Inflammatory macrophage treated with lipopolysaccharide for 1 hour (primary cell): ENCODE measurements around the gene PRMT7.
"Not testable (repeated sequence)": the region's sequence is repeated elsewhere in the genome, so short reads cannot be mapped to it uniquely, and the experiment has no call there.

Source experiments
- DNase-seq, 2 donors: peaks; one replicate each; pipeline ENCODE4 v3.0.0-alpha.2; 2020 to 2022

Gene PRMT7

DNA sequence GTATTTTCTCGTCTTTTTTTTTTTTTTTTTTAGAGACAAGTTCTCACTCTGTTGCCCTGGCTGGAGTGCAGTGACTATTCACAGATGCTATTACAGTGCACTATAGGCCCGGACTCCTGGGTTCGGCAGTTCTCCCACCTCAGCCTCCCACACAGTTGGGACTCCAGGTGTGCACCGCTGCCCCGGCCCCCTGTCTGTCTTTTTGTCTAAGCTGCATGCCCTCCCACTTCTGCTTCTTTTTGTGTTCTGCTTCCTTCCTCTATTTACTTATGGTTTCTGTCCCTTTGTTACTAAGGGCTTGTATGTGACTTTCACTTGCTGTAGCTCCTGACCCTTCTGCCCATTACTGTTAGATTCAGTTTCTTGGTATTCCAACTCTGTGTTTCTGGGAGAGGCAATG is 26.0 kb upstream of the PRMT7 start:
- DNase-seq = peak; percentile 31 to 42

DNA sequence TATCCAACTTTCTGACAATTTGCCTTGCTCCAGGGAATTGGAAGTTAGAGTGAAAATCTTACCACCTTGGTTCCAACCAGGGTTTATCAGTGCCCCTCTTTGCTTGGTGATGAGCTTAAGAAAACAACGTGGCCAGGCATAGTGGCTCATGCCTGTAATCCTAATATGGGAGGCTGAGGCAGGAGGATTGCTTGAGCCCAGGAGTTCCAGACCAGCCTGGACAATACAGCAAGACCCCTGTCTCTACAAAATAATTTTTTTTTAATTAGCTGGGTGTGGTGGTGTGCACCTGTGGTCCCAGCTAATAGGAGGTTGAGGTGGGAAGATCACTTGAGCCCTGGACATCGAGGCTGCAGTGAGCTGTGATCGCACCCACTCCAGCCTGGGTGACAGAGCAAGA is 25.1 kb upstream of the PRMT7 start:
- no peak for DNase-seq

DNA sequence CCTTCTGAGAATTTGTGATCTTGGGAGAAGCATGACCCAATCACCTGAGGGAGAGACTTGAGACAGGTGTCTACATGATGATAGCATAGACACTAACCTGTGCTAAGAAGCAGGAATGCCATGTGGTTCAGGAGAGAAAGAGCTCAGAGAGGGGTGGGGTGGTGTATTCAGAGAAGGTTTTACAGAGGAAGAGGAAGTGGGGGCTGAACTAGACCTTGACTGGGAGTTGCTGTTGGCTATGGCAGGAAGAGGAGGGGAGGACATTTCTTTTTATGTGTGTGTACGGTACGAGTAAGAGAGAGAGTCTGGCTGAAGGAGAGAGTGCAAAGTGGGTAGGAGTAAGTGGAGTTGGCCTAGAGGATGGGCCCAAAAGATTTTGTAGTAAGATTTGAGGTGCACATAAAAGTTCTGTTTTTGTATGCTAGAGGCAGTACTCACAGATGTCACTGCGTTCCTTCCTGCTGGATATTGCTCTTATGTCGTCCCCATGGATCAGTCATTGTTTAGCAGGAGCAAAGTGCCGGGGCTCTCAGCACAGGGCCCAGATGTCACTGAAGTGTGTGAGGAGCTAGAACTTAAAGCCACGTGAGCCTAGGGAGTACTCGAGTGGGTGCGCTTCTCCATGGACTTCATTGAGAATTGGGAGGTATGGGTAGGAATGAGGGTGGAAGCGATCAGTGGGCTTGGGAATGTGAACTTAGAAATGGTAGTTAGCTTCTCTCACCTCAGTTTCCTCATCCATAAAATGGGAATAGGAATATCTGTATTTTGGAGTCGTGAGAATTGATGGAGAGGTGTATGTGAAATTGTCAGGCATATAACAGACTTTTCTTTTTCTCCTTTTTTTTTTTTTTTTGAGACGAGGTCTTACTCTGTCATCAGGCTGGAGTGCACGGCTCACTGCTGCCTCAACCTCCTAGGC is 24.4 kb upstream of the PRMT7 start:
- peak; percentile 23 to 40 for DNase-seq

DNA sequence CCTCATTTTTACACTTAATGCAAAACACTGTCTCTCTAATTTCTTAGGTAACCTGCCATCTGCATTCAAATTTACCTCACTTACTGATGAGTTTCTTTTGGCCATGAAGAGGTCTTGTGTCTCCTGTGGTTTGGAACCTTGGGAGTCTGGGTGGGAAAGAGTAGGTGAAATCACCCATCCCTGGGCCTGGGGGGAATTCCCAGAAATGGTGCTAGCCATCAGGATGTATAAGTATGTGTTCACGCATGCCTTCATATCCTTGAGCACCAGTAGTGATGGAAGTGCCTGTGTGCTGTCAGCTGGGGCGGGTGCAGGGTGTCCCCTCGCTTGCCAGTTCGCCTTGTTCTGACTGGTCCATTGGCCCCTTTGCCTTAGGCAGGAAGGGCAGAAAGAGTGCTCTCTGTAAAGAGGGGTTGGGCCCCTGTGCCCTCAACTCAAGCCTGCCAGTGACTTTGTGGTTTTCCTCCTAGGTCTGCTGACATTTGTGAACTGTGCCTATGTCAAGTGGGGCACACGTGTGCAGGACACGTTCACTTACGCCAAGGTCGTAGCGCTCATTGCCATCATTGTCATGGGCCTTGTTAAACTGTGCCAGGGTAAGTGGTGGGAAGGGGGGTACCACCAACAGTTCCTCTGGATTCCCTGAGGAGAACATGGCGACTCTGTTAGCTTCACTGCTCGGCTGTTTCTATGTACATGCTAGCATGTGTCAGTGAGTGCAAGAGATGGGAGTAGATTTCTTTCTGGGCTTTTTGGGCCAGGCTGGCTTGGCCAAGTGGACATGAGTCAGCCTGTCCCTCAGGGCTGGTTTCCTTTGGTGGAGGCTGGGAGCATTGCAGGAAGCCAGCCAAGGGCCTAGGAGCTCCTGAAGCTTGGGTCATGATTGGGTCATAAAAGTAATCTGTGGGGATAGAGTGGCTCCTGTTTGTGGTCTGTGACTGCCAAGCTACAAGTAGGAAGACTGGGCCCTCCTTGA is 23.3 kb upstream of the PRMT7 start:
- DNase-seq = peak; percentile 29 to 52

DNA sequence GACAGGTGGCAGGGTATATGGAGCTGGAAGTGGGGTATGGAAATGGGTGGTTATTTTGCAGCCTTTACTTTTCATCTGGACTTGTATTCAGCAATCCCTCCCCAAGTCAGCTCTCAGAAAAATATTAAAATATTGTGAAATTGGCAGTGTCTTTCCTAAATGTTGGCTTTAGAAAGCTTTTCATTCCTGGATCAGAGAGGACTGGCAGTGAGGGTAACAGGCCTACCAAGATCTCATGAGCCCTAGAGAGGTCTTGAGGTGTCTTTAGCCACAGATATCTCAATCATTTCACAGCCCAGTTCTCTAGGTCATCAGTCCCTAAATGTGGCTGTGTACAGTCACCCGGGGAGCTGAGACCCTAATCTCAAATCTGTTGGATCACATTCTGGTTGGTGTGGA is 22.6 kb upstream of the PRMT7 start:
- DNase-seq = no peak

DNA sequence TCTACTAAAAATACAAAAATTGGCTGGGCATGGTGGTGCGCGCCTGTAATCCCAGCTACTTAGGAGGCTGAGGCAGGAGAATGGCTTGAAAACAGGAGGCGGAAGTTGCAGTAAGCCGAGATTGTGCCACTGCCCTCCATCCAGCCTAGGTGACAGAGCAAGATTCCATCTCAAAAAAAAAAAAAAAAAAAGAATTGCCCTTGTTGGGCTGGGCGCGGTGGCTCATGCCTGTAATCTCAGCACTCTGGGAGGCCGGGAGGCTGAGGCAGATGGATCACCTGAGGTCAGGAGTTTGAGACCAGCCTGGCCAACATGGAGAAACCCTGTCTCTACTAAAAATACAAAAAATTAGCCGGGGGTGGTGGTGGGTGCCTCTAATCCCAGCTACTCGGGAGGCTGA is 22.0 kb upstream of the PRMT7 start:
- DNase-seq = not testable (repeated sequence)

DNA sequence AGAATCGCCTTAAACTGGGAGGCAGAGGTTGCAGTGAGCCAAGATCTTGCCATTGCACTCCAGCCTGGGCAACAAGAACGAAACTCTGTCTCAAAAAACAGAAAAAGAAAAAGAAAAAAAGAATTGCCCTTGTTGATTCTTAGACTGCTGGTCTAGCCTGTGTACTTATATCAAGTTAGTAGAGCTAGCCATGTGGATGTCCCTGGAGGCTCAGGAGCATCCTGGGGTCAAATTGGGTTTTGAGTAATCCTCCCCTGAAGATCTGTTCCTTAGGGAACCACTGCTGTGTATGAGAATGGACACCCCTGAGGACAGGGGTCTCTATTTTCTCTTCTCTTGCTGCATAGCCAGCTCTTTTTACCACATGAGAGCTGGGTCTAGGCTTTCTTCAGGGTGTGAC is 21.6 kb upstream of the PRMT7 start:
- no peak for DNase-seq

DNA sequence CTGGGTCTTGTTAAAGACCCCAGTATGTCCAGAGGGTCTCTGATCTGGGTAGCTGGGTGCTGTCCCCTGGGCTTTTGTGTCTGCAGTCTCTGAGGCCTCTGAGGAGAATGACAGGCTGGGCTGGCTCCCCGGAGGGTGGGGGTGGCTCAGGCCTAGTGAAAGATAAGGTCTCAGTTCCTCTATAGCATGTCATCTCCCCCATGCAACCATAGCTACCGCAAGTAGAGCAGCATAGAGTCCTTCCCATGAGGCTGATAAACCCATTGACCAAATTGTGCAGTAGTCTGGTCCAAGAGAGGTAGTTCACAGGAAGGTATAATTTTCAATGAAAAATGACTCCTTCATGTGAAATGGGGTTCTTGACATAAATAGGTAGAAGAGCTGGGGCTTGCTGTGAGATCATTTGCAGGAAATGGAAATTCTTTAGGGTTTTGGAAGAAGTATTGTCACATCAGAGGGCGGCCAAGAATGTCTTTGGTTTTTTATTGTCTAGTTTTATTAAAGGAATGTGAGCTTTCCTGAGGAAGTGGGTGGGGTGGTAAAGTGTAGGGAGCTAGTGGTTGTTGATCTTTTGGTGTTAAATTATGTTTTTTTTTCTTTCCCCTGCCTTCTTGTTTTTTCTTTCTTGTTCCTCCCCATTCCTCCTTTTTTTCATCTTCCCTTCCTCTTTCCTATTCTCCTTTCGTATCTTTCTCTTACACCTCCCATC is 21.0 kb upstream of the PRMT7 start:
- peak in 1 of 2 donors; percentile 37 for DNase-seq

DNA sequence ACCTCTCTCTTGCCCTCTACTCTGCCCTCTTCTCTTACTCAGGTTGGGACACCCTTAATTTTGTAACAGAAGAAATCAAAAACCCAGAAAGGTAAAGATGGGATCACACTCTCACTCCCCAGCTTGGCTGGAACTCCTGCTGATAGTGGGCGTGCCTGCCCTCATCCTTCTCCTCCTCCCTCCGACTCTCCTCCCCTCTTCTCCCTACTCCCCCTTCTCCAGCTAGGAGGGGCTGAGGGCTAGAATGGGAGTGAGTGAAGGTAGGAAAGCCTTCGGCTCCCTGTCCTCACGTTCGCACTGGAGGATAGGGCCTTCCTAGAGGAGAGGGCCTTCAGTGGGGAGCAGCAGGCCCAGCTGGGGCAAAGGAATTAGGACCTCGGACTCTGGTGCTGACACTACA is 20.4 kb upstream of the PRMT7 start:
- DNase-seq = no peak

DNA sequence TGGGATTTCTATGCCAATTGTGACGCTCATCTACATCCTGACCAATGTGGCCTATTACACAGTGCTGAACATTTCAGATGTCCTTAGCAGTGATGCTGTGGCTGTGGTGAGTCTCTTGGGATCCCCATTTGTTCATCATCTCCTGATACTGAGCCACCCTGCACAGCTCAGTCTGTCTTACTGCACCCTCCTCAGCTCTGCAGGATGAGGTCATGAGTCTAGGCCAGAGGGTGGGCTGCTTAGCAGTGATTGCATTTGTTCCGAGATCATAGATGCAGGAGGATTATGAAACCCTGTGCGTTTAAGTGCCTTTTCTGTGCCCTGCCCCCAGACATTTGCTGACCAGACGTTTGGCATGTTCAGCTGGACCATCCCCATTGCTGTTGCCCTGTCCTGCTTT is 19.6 kb upstream of the PRMT7 start:
- DNase-seq = peak in 1 of 2 donors; percentile 29

DNA sequence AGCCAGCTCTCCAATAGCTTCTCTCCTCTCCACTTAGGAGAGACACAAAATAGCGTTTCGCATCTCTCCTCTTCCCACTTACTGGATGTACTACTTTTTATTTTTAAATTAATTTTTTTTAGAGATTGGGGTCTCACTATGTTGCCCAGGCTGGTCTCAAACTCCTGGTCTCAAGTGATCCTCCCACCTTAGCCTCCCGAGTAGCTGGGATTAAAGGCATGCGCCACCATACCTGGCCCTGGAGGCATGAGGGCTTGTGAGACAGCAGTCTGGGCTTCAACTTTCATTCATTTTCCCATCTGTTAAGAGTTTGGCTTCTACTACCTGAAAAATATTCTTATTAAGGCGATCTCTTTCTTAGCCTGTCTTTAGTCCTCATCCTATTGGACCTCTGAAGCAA is 18.4 kb upstream of the PRMT7 start:
- no peak for DNase-seq

DNA sequence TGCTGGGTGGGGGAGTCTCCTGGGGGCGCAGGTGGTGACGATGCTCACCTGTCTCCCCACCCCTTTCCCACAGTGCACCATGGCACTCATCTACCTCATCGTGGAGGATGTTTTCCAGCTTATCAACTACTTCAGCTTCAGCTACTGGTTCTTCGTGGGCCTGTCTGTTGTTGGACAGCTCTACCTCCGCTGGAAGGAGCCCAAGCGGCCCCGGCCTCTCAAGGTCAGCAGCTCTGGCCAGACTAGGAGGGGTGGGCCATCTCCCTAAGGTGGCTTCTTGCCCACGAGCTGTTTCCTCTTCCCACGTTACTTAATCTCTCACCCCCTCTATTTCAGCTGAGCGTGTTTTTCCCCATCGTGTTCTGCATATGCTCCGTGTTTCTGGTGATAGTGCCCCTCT is 14.5 kb upstream of the PRMT7 start:
- DNase-seq = no peak

DNA sequence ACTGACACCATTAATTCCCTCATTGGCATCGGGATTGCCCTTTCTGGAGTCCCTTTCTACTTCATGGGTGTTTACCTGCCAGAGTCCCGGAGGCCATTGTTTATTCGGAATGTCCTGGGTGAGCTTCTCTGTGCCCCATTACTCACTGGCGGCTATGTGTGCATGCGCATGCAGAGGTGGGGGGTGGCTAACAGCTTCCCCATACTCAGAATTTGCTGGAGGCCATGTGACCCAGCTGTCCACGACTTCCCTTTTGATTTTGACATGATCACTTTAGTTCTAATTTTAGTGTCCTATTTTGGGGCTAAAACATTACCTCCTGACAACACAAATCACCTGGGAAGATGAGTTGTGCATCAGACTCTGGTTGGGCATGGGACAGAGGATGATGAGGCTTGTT is 14.1 kb upstream of the PRMT7 start:
- peak; percentile 58 to 60 for DNase-seq

DNA sequence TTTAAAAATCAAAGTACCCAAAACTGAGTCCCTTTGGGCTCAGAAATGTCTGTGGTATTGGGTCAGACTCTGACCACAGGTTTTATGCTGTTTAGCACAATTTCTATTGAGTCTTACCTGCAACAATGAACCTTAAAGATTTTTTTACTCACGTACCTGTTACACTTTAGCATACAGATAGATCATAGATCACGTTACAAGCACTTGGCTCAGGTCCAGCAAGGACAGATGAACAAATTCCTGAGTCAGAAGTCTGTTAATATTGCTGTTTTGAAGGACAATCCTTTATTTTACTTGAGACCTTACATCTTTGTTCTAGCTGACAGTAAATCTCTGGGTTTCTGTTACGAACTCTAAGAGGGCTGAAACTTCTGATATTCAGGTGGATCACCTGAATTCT is 12.9 kb upstream of the PRMT7 start:
- no peak for DNase-seq

DNA sequence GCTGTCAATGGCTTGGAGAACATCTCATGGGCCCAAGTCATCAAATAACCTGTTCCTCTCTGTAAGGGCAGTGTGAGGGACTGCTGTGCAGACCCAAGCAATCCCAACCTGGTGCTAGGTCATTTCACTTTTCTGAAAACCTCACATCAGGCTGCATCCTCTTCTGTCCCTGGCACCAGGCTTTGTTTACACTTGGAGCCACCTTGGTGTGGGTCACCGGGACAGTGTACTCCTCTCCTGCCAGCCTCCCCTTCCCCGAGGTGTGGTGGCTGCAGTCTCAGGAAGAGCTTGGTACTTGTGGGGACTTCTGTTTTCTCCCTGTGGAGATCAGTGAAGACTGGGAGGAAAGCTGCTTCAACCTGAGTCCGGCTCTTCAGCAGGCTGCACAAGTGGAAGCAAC is 12.5 kb upstream of the PRMT7 start:
- no peak for DNase-seq

DNA sequence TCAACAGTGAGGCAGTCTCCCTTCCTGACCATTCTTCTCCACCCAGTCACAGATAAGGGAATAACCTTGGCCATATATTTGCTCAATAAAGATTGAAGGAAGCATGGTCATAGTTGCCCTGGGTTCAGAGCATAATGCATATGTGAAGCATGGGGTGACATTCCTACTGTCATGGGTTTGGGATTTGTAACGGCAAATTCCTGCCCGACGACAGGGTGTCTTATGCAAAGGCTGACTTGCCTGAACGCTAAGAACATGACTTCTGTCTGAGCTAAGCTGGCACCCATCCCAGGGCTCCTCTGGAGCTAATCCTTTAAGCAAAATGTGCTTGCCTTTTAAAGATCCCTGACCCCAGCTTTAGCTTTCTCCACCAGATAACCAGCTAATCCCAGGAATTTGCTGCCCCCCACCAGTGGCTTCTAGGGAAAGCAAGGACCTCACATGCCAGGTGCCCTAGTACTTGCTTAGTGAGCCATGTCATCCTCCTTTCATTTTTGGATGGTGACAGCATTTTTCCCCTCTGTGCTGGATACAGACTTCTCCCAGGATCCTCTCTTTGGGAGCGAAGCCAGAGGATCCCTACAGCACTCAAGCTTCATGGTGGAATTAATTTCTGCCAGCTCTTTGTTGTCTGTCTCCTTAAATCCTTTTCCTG is 11.8 kb upstream of the PRMT7 start:
- no peak for DNase-seq

DNA sequence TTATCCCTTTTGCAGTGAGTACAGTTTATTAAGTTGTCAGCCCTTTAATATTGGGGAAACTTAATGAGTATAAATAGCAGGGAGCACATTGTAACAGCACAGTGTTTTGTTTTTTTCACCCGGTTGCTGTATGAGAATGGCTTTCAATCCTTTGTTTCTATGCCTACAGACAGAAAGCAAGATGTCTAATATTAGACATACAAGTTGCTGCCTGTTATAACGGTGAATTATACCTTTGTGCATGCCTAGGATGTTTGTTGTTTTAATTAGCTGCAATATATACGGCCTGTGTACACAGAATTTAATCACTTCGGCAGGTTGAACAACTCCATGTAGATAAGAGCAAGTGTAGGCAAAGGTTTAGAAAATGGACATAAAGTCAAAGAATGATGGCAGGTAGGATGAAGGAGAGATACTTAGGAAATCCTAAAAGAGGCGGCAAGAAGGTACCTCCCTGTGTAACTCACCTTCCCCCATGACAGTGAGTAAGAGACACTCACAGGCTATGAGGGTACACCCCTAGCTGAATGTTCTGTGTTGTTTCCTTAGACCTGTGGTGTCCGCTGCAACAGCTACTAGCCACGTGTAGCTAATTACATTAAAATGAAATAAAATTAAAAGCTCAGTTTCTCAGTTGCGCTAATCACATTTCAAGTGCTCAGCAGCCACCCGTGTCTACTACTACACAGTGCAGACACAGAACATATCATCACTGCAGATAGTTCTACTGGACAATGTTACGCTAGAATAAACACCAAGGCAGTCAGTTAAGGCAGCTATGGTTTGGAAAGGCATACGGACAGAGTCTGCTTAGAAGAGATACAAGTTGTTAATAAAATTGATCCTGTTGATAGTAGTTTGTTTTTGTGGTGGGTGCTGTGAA is 11.0 kb upstream of the PRMT7 start:
- no peak for DNase-seq

DNA sequence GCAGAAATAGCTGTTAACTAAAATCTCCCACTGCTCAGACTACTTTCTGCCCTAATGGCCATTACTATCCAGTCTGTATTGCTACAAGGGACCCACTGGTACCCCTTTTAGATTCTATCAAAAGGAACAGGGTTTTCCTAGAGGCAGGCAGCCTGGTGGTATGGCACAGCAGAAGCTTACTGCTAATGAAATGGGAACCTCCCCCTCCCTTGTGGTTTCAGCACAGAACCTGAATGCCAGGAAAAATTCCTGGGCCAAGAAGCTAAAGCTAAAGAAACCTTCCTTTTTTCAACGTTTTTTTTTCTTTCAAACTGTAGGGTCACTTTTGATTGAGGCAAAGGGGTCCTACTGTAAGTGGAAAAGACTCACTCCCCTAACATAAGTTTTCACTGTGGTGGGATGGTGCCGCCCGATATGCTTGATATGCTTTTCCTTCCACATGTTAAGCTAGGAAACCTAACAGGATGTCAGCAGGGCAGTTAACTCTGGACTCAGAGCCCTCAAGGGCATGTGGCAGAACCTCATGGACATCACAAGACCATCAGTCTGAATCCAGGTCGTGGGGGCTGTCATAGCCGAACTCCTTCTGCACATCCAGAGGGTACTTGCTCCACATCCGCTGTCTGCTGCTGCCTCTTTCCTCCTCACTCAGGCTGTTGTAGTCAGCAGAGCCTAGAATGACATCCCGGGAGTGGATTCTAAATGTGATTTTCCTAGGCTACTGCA is 9.9 kb upstream of the PRMT7 start:
- no peak for DNase-seq

DNA sequence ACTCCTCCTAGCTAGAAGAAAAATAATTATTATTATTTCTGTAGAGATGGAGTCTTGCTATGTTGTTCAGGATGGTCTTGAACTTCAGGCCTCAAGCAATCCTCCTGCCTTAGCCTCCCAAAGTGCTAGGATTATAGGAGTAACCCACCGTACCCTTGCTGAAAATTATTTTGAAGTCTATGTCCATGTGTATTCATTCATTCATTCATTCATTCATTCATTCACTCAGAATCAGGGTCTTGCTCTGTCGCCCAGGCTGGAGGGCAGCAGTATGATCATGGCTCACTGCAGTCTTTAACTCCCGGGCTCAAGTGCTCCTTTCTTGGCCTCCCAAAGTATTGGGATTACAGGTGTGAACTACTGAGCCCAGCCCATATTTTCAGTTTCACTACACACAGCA is 4.2 kb upstream of the PRMT7 start:
- DNase-seq = no peak

DNA sequence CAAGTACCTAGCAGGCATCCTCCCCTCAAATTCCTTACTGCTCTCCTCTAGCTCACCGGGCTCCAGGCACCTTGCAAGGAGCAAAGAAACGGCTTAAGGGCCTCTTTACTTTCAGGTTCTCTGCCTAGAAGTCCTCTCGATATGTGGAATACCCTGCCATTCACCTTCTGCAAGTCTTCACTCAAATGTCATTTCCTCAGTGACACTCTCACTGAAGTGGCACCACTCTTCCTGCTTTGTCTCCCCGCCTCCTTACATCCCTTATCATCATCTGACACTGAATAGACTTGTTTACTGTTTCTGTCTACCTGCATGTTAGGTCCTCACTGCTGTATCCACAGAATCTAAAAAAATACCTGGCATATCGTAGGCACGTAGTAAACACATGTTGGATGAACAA is 1.0 kb upstream of the PRMT7 start:
- DNase-seq = no peak

DNA sequence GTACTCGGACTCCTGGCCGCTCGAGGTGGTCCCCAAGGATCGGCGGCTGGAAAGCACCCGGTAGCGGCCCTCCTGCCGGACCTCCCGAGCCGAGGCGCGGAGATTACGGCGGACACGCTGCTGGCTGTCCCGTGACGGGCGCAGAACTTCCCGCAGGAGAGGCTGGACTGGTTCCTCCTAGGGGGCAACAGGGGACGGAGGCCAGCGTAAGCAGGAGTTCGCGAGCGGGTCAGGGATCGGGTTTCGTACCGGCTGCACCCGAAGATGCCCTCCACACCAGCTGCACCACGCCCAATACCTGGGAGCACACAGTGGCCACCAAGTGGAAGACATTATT is 414 bp upstream of the PRMT7 start:
- DNase-seq = peak in 1 of 2 donors; percentile 50
